NT2/D1 (cell line): ENCODE measurements around the gene WDR20.
"Not testable (repeated sequence)": the region's sequence is repeated elsewhere in the genome, so short reads cannot be mapped to it uniquely, and the experiment has no call there.

Experiments used
- SUZ12 ChIP-seq: IDR thresholded peaks from 2 replicates; pipeline ENCODE4 v1.6.1; 2011; ENCODE audit not compliant: insufficient read length, insufficient read depth; ENCODE audit errors: extremely low read depth
- YY1 ChIP-seq: IDR thresholded peaks from 2 replicates; pipeline ENCODE4 v1.6.1; 2011; ENCODE audit not compliant: insufficient read length, insufficient read depth
- ZNF274 ChIP-seq: IDR thresholded peaks from 2 replicates; pipeline ENCODE4 v1.6.1; 2011; ENCODE audit warnings: mild to moderate bottlenecking, low read depth, low read length

DNA sequence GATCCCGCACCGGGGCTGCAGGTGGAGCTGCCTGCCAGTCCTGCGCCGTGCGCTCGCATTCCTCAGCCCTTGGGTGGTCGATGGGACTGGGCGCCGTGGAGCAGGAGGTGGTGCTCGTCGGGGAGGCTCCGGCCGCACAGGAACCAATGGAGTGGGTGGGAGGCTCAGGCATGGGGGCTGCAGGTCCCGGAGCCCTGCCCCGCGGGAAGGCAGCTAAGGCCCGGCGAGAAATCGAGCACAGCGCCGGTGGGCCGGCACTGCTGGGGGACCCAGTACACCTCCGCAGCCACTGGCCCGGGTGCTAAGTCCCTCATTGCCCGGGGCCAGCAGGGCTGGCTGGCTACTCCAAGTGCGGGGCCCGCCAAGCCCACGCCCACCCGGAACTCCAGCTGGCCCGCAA, 4.2 kb upstream of the WDR20 start:
- not testable (repeated sequence) for TF ChIP-seq ZNF274, SUZ12, YY1
